ENCODE results near the gene RIPK4. TPM values are rescaled to one million over a fixed set of nuclear protein-coding genes. Genes with fewer than 3 reads are reported as not detected.

The RIPK4 gene
- total RNA-seq, 3 donors from 2014 or later = 15.7 to 30.3 TPM; not detected in 1

DNA sequence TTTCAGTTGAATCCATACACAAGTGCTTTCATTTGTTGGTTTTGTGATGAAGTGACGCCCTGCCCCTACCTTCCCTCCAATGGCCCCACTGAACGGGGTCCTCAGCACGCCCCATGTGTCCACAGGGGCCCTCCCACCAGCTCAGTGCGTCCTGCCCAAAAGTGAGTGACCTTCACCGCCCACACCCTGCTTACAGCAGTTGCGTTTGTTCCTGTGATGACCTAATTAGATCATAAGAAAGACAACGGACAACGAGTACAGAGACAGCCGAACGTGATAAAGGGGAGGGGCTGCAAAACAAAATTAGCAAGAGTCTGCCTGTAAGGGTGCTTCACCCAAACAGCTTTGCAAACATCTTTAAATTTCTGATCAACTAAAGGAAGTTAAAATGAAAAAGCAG, 38.2 kb upstream of the RIPK4 start:
- intact Hi-C loops (cut with DNase I; ENCODE audit: low total_unique reads) = no loop called here
- Histone ChIP-seq H3K4me3 (no peak overlapping the region), H3K27ac (no peak overlapping the region), H3K4me1 (peaks cover 8 to 10% of the 10 kb centered on the region in 2 donors), H3K27me3 (no peaks in the 10 kb centered on the region), H3K9me3 (no peaks in the 10 kb centered on the region), H3K36me3 (no peaks in the 10 kb centered on the region)
- DNase-seq (ENCODE audit: low spot score in 2 of 2) = no peak
- TF ChIP-seq, protein P1, sequence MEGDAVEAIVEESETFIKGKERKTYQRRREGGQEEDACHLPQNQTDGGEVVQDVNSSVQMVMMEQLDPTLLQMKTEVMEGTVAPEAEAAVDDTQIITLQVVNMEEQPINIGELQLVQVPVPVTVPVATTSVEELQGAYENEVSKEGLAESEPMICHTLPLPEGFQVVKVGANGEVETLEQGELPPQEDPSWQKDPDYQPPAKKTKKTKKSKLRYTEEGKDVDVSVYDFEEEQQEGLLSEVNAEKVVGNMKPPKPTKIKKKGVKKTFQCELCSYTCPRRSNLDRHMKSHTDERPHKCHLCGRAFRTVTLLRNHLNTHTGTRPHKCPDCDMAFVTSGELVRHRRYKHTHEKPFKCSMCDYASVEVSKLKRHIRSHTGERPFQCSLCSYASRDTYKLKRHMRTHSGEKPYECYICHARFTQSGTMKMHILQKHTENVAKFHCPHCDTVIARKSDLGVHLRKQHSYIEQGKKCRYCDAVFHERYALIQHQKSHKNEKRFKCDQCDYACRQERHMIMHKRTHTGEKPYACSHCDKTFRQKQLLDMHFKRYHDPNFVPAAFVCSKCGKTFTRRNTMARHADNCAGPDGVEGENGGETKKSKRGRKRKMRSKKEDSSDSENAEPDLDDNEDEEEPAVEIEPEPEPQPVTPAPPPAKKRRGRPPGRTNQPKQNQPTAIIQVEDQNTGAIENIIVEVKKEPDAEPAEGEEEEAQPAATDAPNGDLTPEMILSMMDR (IDR thresholded peaks at IDR 0.05) = no peak
- TF ChIP-seq POLR2AphosphoS5 (IDR thresholded peaks at IDR 0.05) (no peak), POLR2A (IDR thresholded peaks at IDR 0.05) (no peak)

DNA sequence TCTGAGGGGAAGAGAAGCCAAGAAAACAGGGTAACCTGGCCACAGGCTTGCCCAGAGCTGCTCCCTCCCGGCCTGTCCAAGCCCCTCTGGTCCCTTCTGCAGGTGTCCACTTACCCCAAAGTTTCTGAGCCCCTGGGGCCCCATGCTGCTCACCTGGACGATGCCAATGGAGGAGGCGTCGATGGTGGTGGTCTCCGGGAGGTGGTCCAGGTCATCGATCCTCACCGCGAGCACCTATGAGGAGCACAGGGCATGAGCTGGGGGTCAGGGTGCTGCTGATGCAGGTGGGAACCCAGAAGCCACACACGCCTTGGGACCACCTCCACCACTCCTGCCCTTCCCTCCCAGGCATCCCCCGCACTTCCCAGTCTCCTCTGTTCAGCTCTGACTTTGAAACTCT, 37.5 kb upstream of the RIPK4 start:
- TF ChIP-seq POLR2AphosphoS5 (IDR thresholded peaks at IDR 0.05) = no peak
- TF ChIP-seq POLR2A (IDR thresholded peaks at IDR 0.05) = no peak
- TF ChIP-seq, protein P1 (IDR thresholded peaks at IDR 0.05) = no peak
- H3K27ac ChIP-seq = no peak overlapping the region
- no peaks in the 10 kb centered on the region for H3K9me3 ChIP-seq
- no peak overlapping the region for H3K4me3 ChIP-seq
- intact Hi-C loops (cut with DNase I; ENCODE audit: low total_unique reads) = no loop called here
- H3K4me1 ChIP-seq = peaks cover 8 to 10% of the 10 kb centered on the region in 2 donors
- H3K36me3 ChIP-seq = no peaks in the 10 kb centered on the region
- DNase-seq (ENCODE audit: low spot score in 2 of 2) = no peak
- H3K27me3 ChIP-seq = no peaks in the 10 kb centered on the region

DNA sequence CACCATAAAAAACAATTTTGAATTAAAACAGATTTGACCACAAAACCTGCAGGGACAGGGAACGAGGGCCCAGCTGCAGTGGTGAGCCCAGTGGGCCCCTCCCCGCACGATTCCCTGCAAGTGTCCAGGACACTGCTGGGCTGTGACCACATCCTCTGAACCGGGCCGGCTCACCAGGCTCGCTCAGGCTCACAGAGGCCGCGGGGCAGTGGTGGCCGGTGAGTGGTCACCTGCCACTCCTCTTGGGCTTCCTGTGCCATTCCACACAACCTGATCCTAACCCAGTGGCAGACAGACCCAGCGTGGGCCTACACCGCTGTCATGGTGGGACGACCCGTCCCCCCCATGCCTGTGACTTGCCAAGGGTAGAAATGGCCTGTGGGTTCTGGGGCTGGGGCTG, 36.5 kb upstream of the RIPK4 start:
- peaks cover 8 to 10% of the 10 kb centered on the region in 2 donors for H3K4me1 ChIP-seq
- H3K9me3 ChIP-seq = no peaks in the 10 kb centered on the region
- no peaks in the 10 kb centered on the region for H3K27me3 ChIP-seq
- TF ChIP-seq POLR2AphosphoS5 (IDR thresholded peaks at IDR 0.05) = no peak
- TF ChIP-seq, protein P1 (IDR thresholded peaks at IDR 0.05) = no peak
- H3K36me3 ChIP-seq = no peaks in the 10 kb centered on the region
- intact Hi-C loops (cut with DNase I; ENCODE audit: low total_unique reads) = loop anchor here (2.0 kb wide), 1 partner anchor 261 kb away; no protein-coding TSS in a partner anchor
- peak overlapping the region; percentile 16 to 52 for H3K27ac ChIP-seq
- peak overlapping the region in 1 of 3 donors; percentile 54 for H3K4me3 ChIP-seq
- no peak for DNase-seq (ENCODE audit: low spot score in 2 of 2)

DNA sequence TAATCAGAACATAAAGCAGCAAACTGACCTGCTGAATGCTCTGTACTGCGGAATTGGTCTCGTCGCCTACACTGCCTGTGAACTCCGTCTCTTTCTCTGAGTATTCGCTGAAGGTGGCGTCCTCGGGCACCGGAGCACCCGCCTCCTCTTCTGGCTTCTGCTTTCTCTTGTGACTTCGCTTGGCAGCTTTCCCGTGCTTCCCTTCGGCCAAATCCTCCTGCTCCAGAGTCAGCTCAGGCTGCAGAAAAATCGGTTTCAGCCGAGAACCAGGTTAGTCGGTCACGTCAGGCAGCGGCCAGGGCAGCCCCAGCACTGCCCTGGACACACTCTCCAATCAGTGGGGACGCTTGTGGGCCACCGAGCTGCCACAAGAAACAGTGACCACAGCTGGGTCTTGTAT, 35.8 kb upstream of the RIPK4 start:
- intact Hi-C loops (cut with DNase I; ENCODE audit: low total_unique reads) = loop anchor here (2.0 kb wide), 1 partner anchor 262 kb away; no protein-coding TSS in a partner anchor
- Histone ChIP-seq H3K27ac (peak overlapping the region; percentile 52 to 69), H3K4me3 (peak overlapping the region in 2 of 3 donors; percentile 17 to 54)

DNA sequence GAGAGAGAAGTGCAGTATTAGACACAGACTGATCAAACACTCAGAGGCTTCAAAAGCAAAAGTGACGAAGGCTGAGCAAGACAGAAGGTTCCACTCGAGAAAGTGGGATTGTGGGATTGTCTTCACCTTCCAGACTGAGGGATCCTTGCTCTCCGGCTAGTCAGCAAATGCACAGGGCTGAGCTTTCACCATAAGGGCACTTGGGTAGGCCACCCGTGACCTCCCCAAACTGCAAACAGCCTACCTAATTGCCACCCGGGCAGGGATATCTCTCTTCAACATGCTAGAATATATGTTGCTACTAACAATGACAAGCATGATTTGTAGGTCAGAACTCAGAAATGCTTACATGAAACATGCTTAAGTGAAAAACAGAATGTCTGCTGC, 35.3 kb upstream of the RIPK4 start:
- H3K27me3 ChIP-seq = no peaks in the 10 kb centered on the region
- peaks cover 8 to 10% of the 10 kb centered on the region in 2 donors for H3K4me1 ChIP-seq
- intact Hi-C loops (cut with DNase I; ENCODE audit: low total_unique reads) = loop anchor here (2.0 kb wide), 1 partner anchor 263 kb away; no protein-coding TSS in a partner anchor
- TF ChIP-seq POLR2AphosphoS5 (IDR thresholded peaks at IDR 0.05) (no peak), POLR2A (IDR thresholded peaks at IDR 0.05) (no peak)
- TF ChIP-seq, protein P1 (IDR thresholded peaks at IDR 0.05) = no peak
- DNase-seq (ENCODE audit: low spot score in 2 of 2) = no peak
- H3K9me3 ChIP-seq = no peaks in the 10 kb centered on the region
- peak overlapping the region in 2 of 3 donors; percentile 17 to 54 for H3K4me3 ChIP-seq
- no peaks in the 10 kb centered on the region for H3K36me3 ChIP-seq
- peak overlapping the region; percentile 52 to 69 for H3K27ac ChIP-seq

More for the DNA sequence above, 35.8 kb upstream of the RIPK4 start:
- no peaks in the 10 kb centered on the region for H3K9me3 ChIP-seq
- no peaks in the 10 kb centered on the region for H3K36me3 ChIP-seq
- TF ChIP-seq, protein P1 (IDR thresholded peaks at IDR 0.05) = no peak
- peak in 1 of 3 donors; percentile 18 for TF ChIP-seq POLR2AphosphoS5 (IDR thresholded peaks at IDR 0.05)
- peak; percentile 79 to 88 for DNase-seq (ENCODE audit: low spot score in 2 of 2)
- no peaks in the 10 kb centered on the region for H3K27me3 ChIP-seq
- peaks cover 8 to 10% of the 10 kb centered on the region in 2 donors for H3K4me1 ChIP-seq

All from breast epithelium (tissue), 4 donors.